Suprapubic skin (tissue), 4 donors: Measurements from ENCODE around the gene KRT71.

Experiments used
- EP300 ChIP-seq: sonication (generic); formaldehyde crosslinking; IDR thresholded peaks from one replicate; pipeline ENCODE4 v1.6.1; 2017; ENCODE audit warnings: antibody characterized with exemption
- POLR2A ChIP-seq, 2 donors: fragments of 450-650 bp; IDR thresholded peaks; one replicate each; pipeline ENCODE4 v1.6.1; 2017; ENCODE audit warnings: antibody characterized with exemption in 2 of 2, mild to moderate bottlenecking in 2 of 2, moderate library complexity in 2 of 2
- POLR2AphosphoS5 ChIP-seq, 3 donors: sonication (generic); formaldehyde crosslinking; IDR thresholded peaks; one replicate each; pipeline ENCODE4 v1.6.1; 2017; ENCODE audit warnings: antibody characterized with exemption in 3 of 3
- TF ChIP-seq, protein P1 (sequence below), 2 donors: fragments of 200-600 bp in 1 of 2; fragments of 450-650 bp in 1 of 2; sonication (generic) in 1 of 2; IDR thresholded peaks; one replicate each; pipeline ENCODE4 v1.5.1; 2016 to 2019; ENCODE audit warnings: antibody characterized with exemption in 2 of 2, mild to moderate bottlenecking in 1 of 2, moderate library complexity in 1 of 2

- TF ChIP-seq POLR2A (IDR thresholded peaks at IDR 0.05) (no peak), POLR2AphosphoS5 (IDR thresholded peaks at IDR 0.05) (no peak), EP300 (no peak)
- TF ChIP-seq, protein P1, sequence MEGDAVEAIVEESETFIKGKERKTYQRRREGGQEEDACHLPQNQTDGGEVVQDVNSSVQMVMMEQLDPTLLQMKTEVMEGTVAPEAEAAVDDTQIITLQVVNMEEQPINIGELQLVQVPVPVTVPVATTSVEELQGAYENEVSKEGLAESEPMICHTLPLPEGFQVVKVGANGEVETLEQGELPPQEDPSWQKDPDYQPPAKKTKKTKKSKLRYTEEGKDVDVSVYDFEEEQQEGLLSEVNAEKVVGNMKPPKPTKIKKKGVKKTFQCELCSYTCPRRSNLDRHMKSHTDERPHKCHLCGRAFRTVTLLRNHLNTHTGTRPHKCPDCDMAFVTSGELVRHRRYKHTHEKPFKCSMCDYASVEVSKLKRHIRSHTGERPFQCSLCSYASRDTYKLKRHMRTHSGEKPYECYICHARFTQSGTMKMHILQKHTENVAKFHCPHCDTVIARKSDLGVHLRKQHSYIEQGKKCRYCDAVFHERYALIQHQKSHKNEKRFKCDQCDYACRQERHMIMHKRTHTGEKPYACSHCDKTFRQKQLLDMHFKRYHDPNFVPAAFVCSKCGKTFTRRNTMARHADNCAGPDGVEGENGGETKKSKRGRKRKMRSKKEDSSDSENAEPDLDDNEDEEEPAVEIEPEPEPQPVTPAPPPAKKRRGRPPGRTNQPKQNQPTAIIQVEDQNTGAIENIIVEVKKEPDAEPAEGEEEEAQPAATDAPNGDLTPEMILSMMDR (IDR thresholded peaks at IDR 0.05): no peak
These were observed 38.6 kb upstream of the KRT71 start for GRCh38 chr12:52591521-52591920.
